ENCODE measurements around the gene MGAT4D.

Gene MGAT4D

GRCh38 chr4:140466146-140466545 lies 31.9 kb downstream of the MGAT4D start:
- H3K27ac ChIP-seq = no peak overlapping the region
- TF ChIP-seq ZFX (IDR thresholded peaks at IDR 0.05) (no peak), CTCF (conservative IDR thresholded peaks at IDR 0.05) (no peak)

DNA sequence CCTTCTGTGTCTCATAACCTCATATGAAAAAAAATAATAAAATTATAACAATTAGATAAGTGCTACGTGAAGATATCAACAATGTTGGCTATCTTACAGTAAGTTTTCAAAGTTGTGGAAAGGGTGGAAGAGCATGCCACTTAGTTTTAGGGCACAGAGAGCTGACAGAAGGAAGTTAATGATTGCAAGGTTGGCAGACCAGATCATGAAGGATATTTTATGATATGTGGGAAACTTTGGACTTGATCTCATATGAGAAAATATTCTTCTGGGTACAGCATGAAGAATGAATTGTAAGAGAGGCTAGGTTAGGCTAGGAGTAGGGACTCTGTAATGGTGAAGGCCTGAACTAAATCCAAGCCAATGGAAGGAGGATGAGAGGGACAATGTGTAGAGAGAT lies 34.5 kb downstream of the MGAT4D start:
- TF ChIP-seq ZFX (IDR thresholded peaks at IDR 0.05) (no peak), CTCF (conservative IDR thresholded peaks at IDR 0.05) (no peak)

GRCh38 chr4:140463182-140463581 lies 34.9 kb downstream of the MGAT4D start:
- no peak for TF ChIP-seq ZFX (IDR thresholded peaks at IDR 0.05)
- TF ChIP-seq CTCF (conservative IDR thresholded peaks at IDR 0.05) = no peak
- no peak overlapping the region for H3K27ac ChIP-seq

More for the DNA sequence above, 34.5 kb downstream of the MGAT4D start:
- no peak overlapping the region for H3K27ac ChIP-seq

DNA sequence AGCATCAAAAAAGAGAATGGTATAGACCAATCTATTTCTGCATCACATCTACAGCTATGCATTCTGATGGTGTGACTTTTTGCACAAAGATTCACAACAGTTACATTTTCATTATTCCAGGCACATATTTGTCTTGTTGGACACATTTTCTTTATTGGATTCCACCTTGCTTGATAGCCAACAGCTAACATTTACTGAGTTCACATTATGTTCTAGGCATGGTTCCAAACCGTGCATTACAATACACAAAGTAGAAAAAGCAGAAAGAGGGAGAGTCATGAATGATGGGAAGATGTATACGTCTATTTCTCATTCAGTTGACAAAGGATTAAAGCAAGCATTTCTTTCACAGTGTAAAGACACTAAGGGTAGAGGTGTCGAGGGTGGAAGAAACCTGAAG lies 47.7 kb downstream of the MGAT4D start:
- TF ChIP-seq CTCF (conservative IDR thresholded peaks at IDR 0.05) (no peak), ZFX (IDR thresholded peaks at IDR 0.05) (no peak)
- no peak overlapping the region for H3K27ac ChIP-seq

GRCh38 chr4:140448830-140449229 lies 49.3 kb downstream of the MGAT4D start:
- TF ChIP-seq CTCF (conservative IDR thresholded peaks at IDR 0.05) (no peak), ZFX (IDR thresholded peaks at IDR 0.05) (no peak)
- no peak overlapping the region for H3K27ac ChIP-seq

- peak overlapping the region; percentile 52; the same call in 1 of the 2 replicates for H3K27ac ChIP-seq
- TF ChIP-seq CTCF (conservative IDR thresholded peaks at IDR 0.05) (no peak), ZFX (IDR thresholded peaks at IDR 0.05) (no peak)
Observed at GRCh38 chr4:140448162-140448561, 49.9 kb downstream of the MGAT4D start.

- H3K27ac ChIP-seq = peak overlapping the region; percentile 84
Observed at GRCh38 chr4:140444347-140444746, 53.7 kb downstream of the MGAT4D start.

DNA sequence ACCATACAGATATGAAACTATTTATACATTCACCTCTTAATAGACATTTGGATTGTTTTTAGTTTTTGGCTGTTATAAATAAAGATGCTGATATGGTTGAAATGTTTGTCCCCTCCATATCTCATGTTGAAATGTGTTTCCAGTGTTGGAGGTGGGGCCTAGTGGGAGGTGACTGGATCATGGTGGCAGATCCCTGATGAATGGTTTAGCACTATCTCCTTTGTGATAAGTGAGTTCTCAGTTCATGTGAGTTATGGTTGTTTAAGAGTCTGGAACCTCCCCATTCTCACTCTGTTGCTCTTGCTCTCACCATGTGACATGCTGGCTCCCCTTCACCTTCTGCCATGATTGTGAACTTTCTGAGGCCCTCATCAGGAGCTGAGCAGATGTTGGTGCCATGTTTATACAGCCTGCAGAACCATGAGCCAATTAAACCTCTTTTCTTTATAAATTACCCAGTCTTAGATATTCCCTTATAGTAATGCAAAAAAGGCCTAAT lies 58.4 kb downstream of the MGAT4D start:
- TF ChIP-seq ZFX (IDR thresholded peaks at IDR 0.05) = no peak
- TF ChIP-seq CTCF (conservative IDR thresholded peaks at IDR 0.05) = no peak
- H3K27ac ChIP-seq = no peak overlapping the region
